H9 (cell line): Measurements from ENCODE around the gene ZNF618. TPM values are rescaled to one million over a fixed set of nuclear protein-coding genes. Genes with fewer than 3 reads are reported as not detected.

Source experiments
- DNase-seq: peaks from one replicate; pipeline ENCODE4 v3.0.0-alpha.2; 2017
- H2AFZ ChIP-seq: one replicate; pipeline ENCODE4 v1.6.1; 2013; ENCODE audit warnings: mild to moderate bottlenecking, low read length, control low read depth, moderate library complexity
- H2AK5ac ChIP-seq: 2 replicates; pipeline ENCODE4 v1.6.1; 2013; ENCODE audit warnings: low read length, control low read depth, mixed read lengths; ENCODE audit not compliant: insufficient read length
- H2BK120ac ChIP-seq: one replicate; pipeline ENCODE4 v1.6.1; 2013; ENCODE audit warnings: low read depth, mild to moderate bottlenecking, low read length, control low read depth, inconsistent platforms; ENCODE audit not compliant: poor library complexity, severe bottlenecking
- H2BK12ac ChIP-seq: 2 replicates; pipeline ENCODE4 v1.6.1; 2013; ENCODE audit warnings: low read length, control low read depth, mixed read lengths, low read depth; ENCODE audit not compliant: insufficient read length
- H2BK15ac ChIP-seq: 2 replicates; pipeline ENCODE4 v1.6.1; 2013; ENCODE audit warnings: low read depth, low read length, control low read depth
- H2BK20ac ChIP-seq: one replicate; pipeline ENCODE4 v1.6.1; 2013; ENCODE audit warnings: low read depth, mild to moderate bottlenecking, low read length, control low read depth, inconsistent platforms; ENCODE audit not compliant: poor library complexity, severe bottlenecking
- H2BK5ac ChIP-seq: 2 replicates; pipeline ENCODE4 v1.6.1; 2013; ENCODE audit warnings: low read length, control low read depth, mixed read lengths; ENCODE audit not compliant: insufficient read length
- H3K14ac ChIP-seq: 2 replicates; pipeline ENCODE4 v1.6.1; 2013; ENCODE audit warnings: low read length, control low read depth; ENCODE audit not compliant: insufficient read depth
- H3K18ac ChIP-seq: 2 replicates; pipeline ENCODE4 v1.6.1; 2013; ENCODE audit warnings: low read depth, mild to moderate bottlenecking, mixed read lengths, low read length, control low read depth; ENCODE audit not compliant: insufficient read length
- H3K23ac ChIP-seq: 2 replicates; pipeline ENCODE4 v1.6.1; 2013; ENCODE audit warnings: low read length, control low read depth, mixed read lengths, low read depth; ENCODE audit not compliant: insufficient read length
- H3K23me2 ChIP-seq: 2 replicates; pipeline ENCODE4 v1.6.1; 2013; ENCODE audit warnings: low read depth, mild to moderate bottlenecking, mixed read lengths, low read length, control low read depth; ENCODE audit not compliant: insufficient read length, poor library complexity, severe bottlenecking
- H3K27ac ChIP-seq: 2 replicates; pipeline ENCODE4 v1.5.1; 2013; ENCODE audit warnings: low read length, control low read depth, mixed read lengths, low read depth; ENCODE audit not compliant: insufficient read length
- H3K27me3 ChIP-seq: 2 replicates; pipeline ENCODE4 v1.6.1; 2013; ENCODE audit warnings: low read length, control low read depth, inconsistent platforms; ENCODE audit not compliant: insufficient read depth
- H3K4ac ChIP-seq: 2 replicates; pipeline ENCODE4 v1.6.1; 2013; ENCODE audit warnings: low read depth, mild to moderate bottlenecking, control low read depth, inconsistent platforms, low read length, moderate library complexity
- H3K4me1 ChIP-seq: 2 replicates; pipeline ENCODE4 v1.6.1; 2013; ENCODE audit warnings: low read length, control low read depth, inconsistent platforms; ENCODE audit not compliant: insufficient read depth
- H3K4me2 ChIP-seq: 2 replicates; pipeline ENCODE4 v1.6.1; 2013; ENCODE audit warnings: low read length, control low read depth, mixed read lengths; ENCODE audit not compliant: insufficient read length, insufficient read depth
- H3K56ac ChIP-seq: 2 replicates; pipeline ENCODE4 v1.6.1; 2013; ENCODE audit warnings: low read depth, mild to moderate bottlenecking, mixed read lengths, low read length, control low read depth; ENCODE audit not compliant: insufficient read length
- H3K79me1 ChIP-seq: 2 replicates; pipeline ENCODE4 v1.6.1; 2013; ENCODE audit warnings: low read depth, mild to moderate bottlenecking, moderate library complexity, low read length, control low read depth, inconsistent platforms; ENCODE audit not compliant: insufficient read depth, poor library complexity, severe bottlenecking
- H3K79me2 ChIP-seq: 2 replicates; pipeline ENCODE4 v1.6.1; 2013; ENCODE audit warnings: low read length, control low read depth, inconsistent platforms; ENCODE audit not compliant: insufficient read depth
- H3K9ac ChIP-seq: 2 replicates; pipeline ENCODE4 v1.6.1; 2013; ENCODE audit warnings: low read length, control low read depth, mixed read lengths; ENCODE audit not compliant: insufficient read length; ENCODE audit errors: extremely low read depth
- H3K9me3 ChIP-seq: one replicate; pipeline ENCODE4 v1.6.1; 2013; ENCODE audit warnings: low read depth, low read length, inconsistent platforms; ENCODE audit not compliant: control insufficient read depth
- H3T11ph ChIP-seq: one replicate; pipeline ENCODE4 v1.6.1; 2013; ENCODE audit warnings: mild to moderate bottlenecking, low read length, control low read depth, inconsistent platforms
- H4K20me1 ChIP-seq: one replicate; pipeline ENCODE4 v1.6.1; 2013; ENCODE audit not compliant: control insufficient read depth, insufficient read length, insufficient read depth
- H4K5ac ChIP-seq: 2 replicates; pipeline ENCODE4 v1.6.1; 2013; ENCODE audit warnings: low read depth, mild to moderate bottlenecking, mixed read lengths, low read length, control low read depth; ENCODE audit not compliant: insufficient read length
- H4K8ac ChIP-seq: replicated peaks from 2 replicates; pipeline ENCODE4 v1.6.1; 2013; ENCODE audit warnings: low read length, control low read depth, mixed read lengths, low read depth; ENCODE audit not compliant: insufficient read length
- H4K91ac ChIP-seq: 2 replicates; pipeline ENCODE4 v1.6.1; 2013; ENCODE audit warnings: low read depth, mild to moderate bottlenecking, moderate library complexity, mixed read lengths, low read length, control low read depth; ENCODE audit not compliant: insufficient read length
- H3K27ac Mint-ChIP-seq, 3 experiments: 2 replicates in 2 of 3; 3 replicates in 1 of 3; pipeline ENCODE4 v1.8.0; 2020 to 2021; ENCODE audit warnings: mixed read lengths in 3 of 3, mild to moderate bottlenecking in 1 of 3, moderate library complexity in 1 of 3
- H3K27me3 Mint-ChIP-seq: 2 replicates; pipeline ENCODE4 v1.8.0; 2021; ENCODE audit warnings: low read depth, mild to moderate bottlenecking, moderate library complexity, mixed read lengths
- H3K36me3 Mint-ChIP-seq, 3 experiments: 2 replicates in 2 of 3; 3 replicates in 1 of 3; pipeline ENCODE4 v1.8.0; 2020 to 2021; ENCODE audit warnings: low read depth in 3 of 3, mixed read lengths in 3 of 3; ENCODE audit not compliant: insufficient read depth in 1 of 3
- H3K4me1 Mint-ChIP-seq, 2 experiments: 2 replicates each; pipeline ENCODE4 v1.8.0; 2020; ENCODE audit warnings: mixed read lengths in 2 of 2
- H3K4me3 Mint-ChIP-seq, 2 experiments: 2 replicates in 1 of 2; 3 replicates in 1 of 2; pipeline ENCODE4 v1.8.0; 2020 to 2021; ENCODE audit warnings: mild to moderate bottlenecking in 2 of 2, mixed read lengths in 2 of 2, moderate library complexity in 1 of 2
- H3K9me3 Mint-ChIP-seq, 2 experiments: 2 replicates in 1 of 2; 3 replicates in 1 of 2; pipeline ENCODE4 v1.8.0; 2020; ENCODE audit warnings: mild to moderate bottlenecking in 2 of 2, mixed read lengths in 2 of 2, moderate library complexity in 1 of 2
- CTCF ChIP-seq: fragments of 200-600 bp; sonication (generic); conservative IDR thresholded peaks from 3 replicates; pipeline ENCODE4 v1.8.0; 2021; ENCODE audit warnings: antibody characterized with exemption, mild to moderate bottlenecking
- WGBS: extraction: QIAGEN DNeasy Blood & Tissue Kit; methylation state at CpG from one replicate; pipeline ENCODE4 v1.1.7; 2013; ENCODE audit warnings: missing lambda C conversion rate, low lambda C conversion rate, mixed read lengths; ENCODE audit not compliant: insufficient read length; ENCODE audit errors: extremely low coverage; 5-methylcytosine and 5-hydroxymethylcytosine counted together
- total RNA-seq: library from RNA; stranded (reverse); gene quantifications from 2 replicates; pipeline ENCODE4 v1.2.1, GENCODE V29; 2021

Gene ZNF618
- total RNA-seq, 1 experiment from 2014 or later, result 13.6 TPM

GRCh38 chr9:114083666-114084065 lies 207.6 kb downstream of the ZNF618 start:
- Histone ChIP-seq H2AFZ (no peak overlapping the region), H3K79me2 (no peaks in the 10 kb centered on the region), H3K23ac (no peak overlapping the region), H3K79me1 (no peaks in the 10 kb centered on the region), H4K5ac (no peak overlapping the region), H4K20me1 (no peaks in the 10 kb centered on the region), H3K4me2 (no peak overlapping the region), H2BK15ac (no peak overlapping the region), H3K14ac (no peak overlapping the region), H3K23me2 (no peaks in the 10 kb centered on the region), H3K27ac (no peak overlapping the region), H2BK5ac (no peak overlapping the region), H3K4ac (no peak overlapping the region), H3K18ac (no peak overlapping the region), H2BK12ac (no peak overlapping the region), H3T11ph (no peak overlapping the region), H4K8ac (no peak overlapping the region), H3K27me3 (no peaks in the 10 kb centered on the region), H3K9me3 (no peaks in the 10 kb centered on the region), H3K4me1 (no peaks in the 10 kb centered on the region), H2AK5ac (no peak overlapping the region), H3K56ac (no peak overlapping the region), H2BK120ac (no peak overlapping the region), H4K91ac (no peak overlapping the region), H2BK20ac (no peak overlapping the region), H3K9ac (no peak overlapping the region)
- Mint-ChIP-seq H3K36me3 (no peaks in the 10 kb centered on the region), H3K9me3 (no peaks in the 10 kb centered on the region), H3K4me1 (0 out of 4 replicates have a peak, but pooled peaks cover 0 to 3% of the 10 kb centered on the region in 2 experiments), H3K4me3 (no peak overlapping the region), H3K27me3 (peaks cover 25% of the 10 kb centered on the region), H3K27ac (no peak overlapping the region)
- DNase-seq, result no peak
- TF ChIP-seq CTCF, result no peak
- no CpG with 5 or more reads among the region's 6 CpGs for WGBS
